ENCODE data around the gene NCR2.

Gene NCR2

DNA sequence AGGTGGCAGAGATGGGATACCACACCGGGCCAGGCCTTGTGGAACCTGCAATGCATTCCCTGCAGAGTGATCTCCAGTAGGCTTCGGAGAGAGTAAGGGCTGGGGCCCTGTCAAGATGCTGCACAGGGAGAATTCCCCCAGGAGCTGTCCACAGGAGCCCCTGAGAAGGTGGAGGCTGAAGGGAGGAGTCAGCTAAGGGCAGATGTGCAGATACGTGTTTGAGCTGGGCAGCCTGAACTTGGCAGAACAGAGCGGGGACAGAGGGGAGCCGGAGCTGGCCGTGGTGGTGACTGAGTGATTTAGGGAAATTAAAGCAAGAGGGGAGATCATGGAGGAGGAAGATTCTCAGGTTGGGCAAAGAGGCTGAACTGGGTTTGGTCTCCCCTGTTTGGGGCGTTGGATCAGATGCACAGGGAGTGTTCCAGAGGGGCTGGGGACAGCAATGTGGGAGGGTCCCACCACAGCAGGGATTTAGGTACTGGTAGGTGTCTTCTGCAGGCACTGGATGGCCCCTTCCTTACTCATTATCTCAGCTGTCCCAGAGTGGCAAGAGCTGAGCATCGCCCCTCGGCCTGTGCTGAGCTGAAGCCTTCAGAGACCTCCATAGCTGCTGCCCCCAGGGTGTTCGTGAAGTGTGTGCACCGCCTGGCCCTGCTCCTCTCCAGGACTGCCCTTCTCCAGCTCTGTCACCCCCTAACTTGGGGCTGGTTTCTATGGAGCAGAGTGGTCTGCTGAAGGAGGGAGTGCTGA lies 3.8 kb upstream of the NCR2 start:
- no peak for DNase-seq

- DNase-seq, result no peak
These were observed 3.2 kb upstream of the NCR2 start for GRCh38 chr6:41332241-41332640.

DNA sequence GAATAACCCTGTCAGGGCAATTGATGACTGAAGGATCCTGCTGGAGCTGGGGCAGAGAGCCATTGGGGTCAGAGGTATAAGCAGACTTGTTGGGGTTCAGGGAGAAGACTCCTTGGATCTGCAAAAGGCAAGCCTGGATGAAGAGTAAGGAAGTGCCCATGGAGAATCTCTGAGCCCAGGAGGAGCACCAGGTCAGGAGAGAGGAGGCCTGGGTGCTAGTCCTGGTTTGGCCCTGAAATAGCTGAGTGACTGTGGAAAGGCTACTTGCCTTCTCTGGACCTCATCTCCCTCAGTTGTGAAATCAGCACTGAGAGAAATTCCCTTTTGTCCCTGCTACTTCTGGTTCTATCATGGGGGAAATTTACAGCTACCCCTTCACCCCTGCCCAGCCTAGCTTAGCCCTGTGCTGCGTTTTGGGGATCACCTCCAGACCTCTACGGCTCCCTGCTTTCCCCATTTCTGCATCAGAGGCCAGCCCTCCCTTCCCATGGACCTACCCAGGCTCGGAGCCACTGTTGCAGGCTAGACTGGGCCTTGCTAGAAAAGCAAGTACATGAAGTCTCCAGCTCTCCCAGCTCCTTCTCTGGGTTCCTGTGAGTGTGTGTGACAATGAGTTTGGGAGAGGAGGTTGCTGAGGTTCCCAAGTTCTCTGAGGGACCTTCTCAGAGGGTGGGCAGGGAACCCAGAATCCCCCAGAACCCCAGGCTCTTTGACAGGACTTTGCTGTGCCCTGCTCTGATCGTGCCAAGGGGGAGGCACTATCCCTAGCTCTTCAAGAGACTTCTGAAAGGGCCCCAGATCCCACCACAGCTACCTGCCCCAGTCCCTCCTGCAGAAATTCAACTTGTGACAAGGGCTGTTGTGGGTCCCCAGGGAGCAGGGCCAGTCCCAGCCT lies 2.3 kb upstream of the NCR2 start:
- no peak for DNase-seq

- DNase-seq, result no peak
These were observed 847 bp upstream of the NCR2 start for GRCh38 chr6:41334482-41335040.

DNA sequence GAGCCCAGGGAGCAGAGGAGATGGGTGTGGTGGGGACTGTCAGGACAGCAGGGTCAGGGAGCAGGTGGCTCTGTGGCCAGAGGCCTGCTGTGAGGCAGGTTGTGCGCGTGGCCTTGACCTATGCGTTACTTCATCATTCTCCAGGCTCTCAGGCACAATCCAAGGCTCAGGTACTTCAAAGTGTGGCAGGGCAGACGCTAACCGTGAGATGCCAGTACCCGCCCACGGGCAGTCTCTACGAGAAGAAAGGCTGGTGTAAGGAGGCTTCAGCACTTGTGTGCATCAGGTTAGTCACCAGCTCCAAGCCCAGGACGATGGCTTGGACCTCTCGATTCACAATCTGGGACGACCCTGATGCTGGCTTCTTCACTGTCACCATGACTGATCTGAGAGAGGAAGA lies 535 bp downstream of the NCR2 start:
- no peak for DNase-seq

- no peak for DNase-seq
These were observed 1.4 kb downstream of the NCR2 start for GRCh38 chr6:41336824-41337223.

DNA sequence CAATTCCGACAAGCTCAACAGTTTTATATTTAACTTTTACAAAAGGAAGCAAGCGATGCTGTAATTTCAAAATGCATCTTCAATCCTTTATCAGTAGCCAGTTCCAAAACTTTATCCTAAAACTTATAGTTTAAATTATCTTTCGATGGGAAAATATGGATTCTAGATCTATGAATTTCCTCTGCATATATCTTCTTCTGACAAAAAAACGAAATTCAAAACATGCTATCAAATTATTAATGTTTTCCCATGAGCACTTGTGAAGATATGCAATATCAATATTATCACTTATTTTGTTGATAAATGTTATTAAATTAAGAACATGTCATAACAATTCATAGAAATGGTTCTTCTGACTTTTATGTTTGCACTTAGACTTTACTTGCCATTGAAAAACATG lies 2.3 kb downstream of the NCR2 start:
- DNase-seq, result no peak

- no peak for DNase-seq
These were observed 3.3 kb downstream of the NCR2 start for GRCh38 chr6:41338659-41339058.

DNA sequence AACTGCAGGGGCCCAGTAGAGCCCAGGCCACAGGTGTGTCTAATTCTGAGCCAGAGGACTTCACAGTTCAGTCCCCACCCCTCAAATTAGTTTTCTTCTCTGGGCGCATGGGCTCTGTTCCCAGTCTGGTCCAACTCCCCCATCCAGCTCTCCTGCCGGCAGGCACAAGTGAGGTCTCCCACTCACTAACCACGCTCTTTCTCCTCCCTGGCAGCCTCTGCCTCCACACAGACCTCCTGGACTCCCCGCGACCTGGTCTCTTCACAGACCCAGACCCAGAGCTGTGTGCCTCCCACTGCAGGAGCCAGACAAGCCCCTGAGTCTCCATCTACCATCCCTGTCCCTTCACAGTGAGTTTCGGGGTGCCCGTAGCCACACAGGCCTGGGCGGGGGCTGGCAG lies 6.2 kb downstream of the NCR2 start:
- DNase-seq, result no peak

GRCh38 chr6:41342241-41342640 lies 6.8 kb downstream of the NCR2 start:
- no peak for DNase-seq

GRCh38 chr6:41343641-41344187 lies 8.3 kb downstream of the NCR2 start:
- no peak for DNase-seq

DNA sequence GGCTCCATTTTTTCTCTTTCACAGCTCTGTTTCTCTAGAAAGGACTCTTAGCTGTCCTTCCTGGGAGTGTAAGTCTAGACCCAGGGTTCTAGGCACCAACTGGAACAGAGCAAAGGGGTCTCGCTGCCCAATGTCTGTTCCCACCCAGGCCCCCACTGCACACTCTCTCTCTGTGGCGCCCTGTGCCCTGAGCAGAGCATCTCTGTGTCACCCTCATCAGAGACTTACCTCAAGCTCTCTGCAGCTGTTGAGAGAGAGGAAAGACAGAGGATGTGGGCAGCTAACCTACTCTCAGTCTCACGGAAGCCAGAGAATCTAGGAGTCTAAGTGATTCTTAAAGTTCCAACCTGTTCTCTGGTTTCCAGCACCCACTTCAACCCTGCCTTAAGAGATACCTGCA lies 9.5 kb downstream of the NCR2 start:
- no peak for DNase-seq

GRCh38 chr6:41345901-41346300 lies 10.5 kb downstream of the NCR2 start:
- no peak for DNase-seq

- DNase-seq, result no peak
These were observed 11.0 kb downstream of the NCR2 start for GRCh38 chr6:41346441-41346840.

DNA sequence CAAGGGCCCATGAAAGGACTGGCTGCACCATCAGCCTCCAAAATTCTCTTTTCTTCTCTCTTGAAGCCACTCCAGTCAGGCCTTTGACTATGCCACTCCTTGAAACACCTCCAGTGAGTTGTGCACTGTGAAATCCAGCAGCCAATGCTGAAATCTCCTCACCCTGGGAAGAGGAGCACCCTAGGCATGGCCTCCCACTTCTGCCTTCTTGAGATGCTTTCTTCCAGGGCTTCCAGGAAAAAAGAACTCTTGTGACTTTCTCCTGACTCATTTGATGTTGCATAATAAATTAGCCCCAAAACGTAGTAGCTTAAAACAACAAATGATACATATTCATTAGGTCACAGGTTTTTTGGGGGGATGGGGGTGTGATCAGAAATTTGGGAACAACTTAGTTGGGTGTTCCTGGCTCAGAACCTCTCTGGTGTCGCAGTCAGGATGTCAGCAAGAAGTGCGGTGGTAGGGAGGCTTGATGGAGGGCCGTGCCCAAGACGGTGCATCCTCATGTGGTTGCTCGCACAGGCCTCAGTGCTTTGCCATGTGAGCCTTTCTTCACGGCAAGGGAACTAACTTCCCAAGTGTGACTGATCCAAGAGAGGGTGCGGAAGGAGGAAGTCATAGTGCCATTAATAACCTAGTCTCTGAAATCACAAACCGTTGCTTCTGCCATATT lies 12.1 kb downstream of the NCR2 start:
- DNase-seq, result no peak

GRCh38 chr6:41348934-41349333 lies 13.5 kb downstream of the NCR2 start:
- DNase-seq, result no peak

- DNase-seq, result no peak
These were observed 17.0 kb downstream of the NCR2 start for GRCh38 chr6:41352396-41352795.

- no peak for DNase-seq
These were observed 17.5 kb downstream of the NCR2 start for GRCh38 chr6:41352907-41353306.

- DNase-seq, result no peak
These were observed 17.9 kb downstream of the NCR2 start for GRCh38 chr6:41353333-41353732.

- DNase-seq, result no peak
These were observed 20.5 kb downstream of the NCR2 start for GRCh38 chr6:41355952-41356351.

DNA sequence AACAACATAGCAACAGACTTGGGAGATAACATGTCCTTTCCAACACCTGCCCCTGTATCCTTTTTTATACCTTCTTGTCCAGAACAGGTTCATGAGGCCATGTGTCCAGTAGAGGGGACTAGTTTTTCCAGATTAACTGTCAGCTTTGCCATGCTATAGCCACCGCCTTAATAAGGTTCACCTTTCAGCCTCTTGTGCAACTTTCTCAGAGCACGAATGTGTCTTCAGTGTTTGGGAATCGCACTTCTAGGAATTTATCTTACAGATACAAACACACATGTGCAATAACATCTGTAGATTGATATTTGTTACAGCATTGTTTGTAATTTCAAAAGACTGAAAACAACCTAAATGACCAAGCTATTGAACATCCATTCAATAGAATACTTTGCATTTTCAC lies 21.4 kb downstream of the NCR2 start:
- no peak for DNase-seq

DNA sequence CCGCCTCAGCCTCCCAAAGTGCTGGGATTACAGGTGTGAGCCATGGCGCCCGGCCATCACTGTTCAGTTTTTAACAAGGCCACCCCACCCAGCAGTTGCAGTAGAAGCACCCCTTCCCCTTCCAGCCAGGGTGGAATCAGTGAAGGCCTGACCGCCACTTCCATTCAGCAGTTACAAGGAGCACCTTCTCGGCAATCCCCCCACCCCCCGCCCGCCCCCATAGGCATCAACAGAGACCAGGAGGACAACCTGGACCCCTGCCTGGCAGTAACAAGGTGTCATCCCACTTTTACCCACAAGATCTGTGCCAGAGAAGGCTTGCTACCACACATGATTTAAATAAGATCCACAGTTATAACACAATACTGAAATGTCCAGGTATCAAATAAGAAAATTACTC lies 23.1 kb downstream of the NCR2 start:
- no peak for DNase-seq
